Nephron (organoid): ENCODE data around the gene GHDC.
"Not testable (repeated sequence)": the region's sequence is repeated elsewhere in the genome, so short reads cannot be mapped to it uniquely, and the experiment has no call there.

Experiments used
- H3K27ac Mint-ChIP-seq, 3 experiments: 2 replicates each; pipeline ENCODE4 v1.8.0; 2020; ENCODE audit warnings: mixed read lengths in 3 of 3, mild to moderate bottlenecking in 2 of 3, moderate library complexity in 1 of 3
- H3K27me3 Mint-ChIP-seq: 2 replicates; pipeline ENCODE4 v1.8.0; 2021; ENCODE audit warnings: low read depth, mild to moderate bottlenecking, moderate library complexity, mixed read lengths
- H3K36me3 Mint-ChIP-seq: 2 replicates; pipeline ENCODE4 v1.8.0; 2020; ENCODE audit warnings: low read depth, mixed read lengths
- H3K4me1 Mint-ChIP-seq: 2 replicates; pipeline ENCODE4 v1.8.0; 2020; ENCODE audit warnings: mixed read lengths
- H3K4me3 Mint-ChIP-seq, 3 experiments: 2 replicates each; pipeline ENCODE4 v1.8.0; 2020; ENCODE audit warnings: mild to moderate bottlenecking in 3 of 3, mixed read lengths in 3 of 3, moderate library complexity in 2 of 3
- H3K9me3 Mint-ChIP-seq: 2 replicates; pipeline ENCODE4 v1.8.0; 2020; ENCODE audit warnings: mixed read lengths
- TF ChIP-seq, protein P1 (sequence below), 3 experiments: fragments of 200-600 bp; sonication (generic); IDR thresholded peaks; one replicate each; pipeline ENCODE4 v1.5.0; 2021; ENCODE audit warnings: antibody characterized with exemption in 3 of 3; ENCODE audit not compliant: unreplicated experiment in 3 of 3

The GHDC gene, protein sequence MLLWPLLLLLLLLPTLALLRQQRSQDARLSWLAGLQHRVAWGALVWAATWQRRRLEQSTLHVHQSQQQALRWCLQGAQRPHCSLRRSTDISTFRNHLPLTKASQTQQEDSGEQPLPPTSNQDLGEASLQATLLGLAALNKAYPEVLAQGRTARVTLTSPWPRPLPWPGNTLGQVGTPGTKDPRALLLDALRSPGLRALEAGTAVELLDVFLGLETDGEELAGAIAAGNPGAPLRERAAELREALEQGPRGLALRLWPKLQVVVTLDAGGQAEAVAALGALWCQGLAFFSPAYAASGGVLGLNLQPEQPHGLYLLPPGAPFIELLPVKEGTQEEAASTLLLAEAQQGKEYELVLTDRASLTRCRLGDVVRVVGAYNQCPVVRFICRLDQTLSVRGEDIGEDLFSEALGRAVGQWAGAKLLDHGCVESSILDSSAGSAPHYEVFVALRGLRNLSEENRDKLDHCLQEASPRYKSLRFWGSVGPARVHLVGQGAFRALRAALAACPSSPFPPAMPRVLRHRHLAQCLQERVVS

DNA sequence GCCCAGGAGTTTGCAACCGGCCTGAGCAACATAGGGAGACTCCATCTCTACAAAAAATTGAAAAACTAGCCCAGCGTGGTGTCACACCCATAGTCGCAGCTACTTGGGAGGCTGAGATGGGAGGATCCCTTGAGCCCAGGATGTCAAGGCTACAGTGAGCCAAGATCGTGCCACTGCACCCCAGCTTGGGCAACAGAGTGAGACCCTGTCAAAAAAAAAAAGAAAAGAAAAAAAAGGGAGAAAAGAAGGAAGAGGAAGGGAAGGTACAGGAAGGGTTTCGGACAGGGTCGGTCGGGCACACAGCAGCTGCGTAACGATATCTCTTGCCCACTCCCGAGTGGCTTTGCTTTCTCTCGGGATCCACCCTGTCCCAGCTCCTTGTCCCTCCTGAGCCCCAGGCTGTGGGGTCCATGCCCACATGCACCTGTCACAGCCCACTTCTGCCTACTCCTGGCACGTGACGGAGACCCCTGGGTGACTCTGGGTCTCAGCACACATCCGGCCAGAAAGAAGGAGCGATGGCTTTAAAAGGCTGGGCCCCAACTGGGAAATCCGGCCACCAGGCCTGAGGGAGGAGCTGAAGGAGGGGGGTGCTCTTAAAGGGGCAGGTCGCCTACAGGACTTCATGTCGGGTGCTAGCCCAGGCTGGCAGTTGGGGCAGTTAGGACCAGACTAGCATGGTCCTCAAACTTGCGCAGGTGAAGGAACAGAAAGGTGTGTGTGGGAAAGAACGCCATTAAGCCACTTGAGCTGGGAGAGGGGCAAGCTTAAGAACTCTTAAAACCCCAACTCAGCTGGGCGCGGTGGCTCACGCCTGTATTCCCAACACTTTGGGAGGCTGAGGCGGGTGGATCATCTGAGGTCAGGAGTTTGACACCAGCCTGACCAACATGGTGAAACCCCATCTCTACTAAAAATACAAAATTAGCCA, at the start of gene GHDC:
TSS of gene GHDC (minus strand) at position 526 of the 931 bp plus-strand sequence. CDS start 913 bp downstream, outside the sequence.
- Mint-ChIP-seq H3K9me3 (no peaks in the 10 kb centered on the region), H3K4me3 (peak within 1 kb of the TSS; percentile 85 to 94 (median 93)), H3K27me3 (no peaks in the 10 kb centered on the region), H3K4me1 (peaks cover 10% of the 10 kb centered on the region), H3K36me3 (no peaks in the 10 kb centered on the region), H3K27ac (peak within 1 kb of the TSS; percentile 57 to 82 (median 77))
- TF ChIP-seq, protein P1, sequence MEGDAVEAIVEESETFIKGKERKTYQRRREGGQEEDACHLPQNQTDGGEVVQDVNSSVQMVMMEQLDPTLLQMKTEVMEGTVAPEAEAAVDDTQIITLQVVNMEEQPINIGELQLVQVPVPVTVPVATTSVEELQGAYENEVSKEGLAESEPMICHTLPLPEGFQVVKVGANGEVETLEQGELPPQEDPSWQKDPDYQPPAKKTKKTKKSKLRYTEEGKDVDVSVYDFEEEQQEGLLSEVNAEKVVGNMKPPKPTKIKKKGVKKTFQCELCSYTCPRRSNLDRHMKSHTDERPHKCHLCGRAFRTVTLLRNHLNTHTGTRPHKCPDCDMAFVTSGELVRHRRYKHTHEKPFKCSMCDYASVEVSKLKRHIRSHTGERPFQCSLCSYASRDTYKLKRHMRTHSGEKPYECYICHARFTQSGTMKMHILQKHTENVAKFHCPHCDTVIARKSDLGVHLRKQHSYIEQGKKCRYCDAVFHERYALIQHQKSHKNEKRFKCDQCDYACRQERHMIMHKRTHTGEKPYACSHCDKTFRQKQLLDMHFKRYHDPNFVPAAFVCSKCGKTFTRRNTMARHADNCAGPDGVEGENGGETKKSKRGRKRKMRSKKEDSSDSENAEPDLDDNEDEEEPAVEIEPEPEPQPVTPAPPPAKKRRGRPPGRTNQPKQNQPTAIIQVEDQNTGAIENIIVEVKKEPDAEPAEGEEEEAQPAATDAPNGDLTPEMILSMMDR (IDR thresholded peaks at IDR 0.05; ENCODE audit: unreplicated experiment in 3 of 3), result no peak

DNA sequence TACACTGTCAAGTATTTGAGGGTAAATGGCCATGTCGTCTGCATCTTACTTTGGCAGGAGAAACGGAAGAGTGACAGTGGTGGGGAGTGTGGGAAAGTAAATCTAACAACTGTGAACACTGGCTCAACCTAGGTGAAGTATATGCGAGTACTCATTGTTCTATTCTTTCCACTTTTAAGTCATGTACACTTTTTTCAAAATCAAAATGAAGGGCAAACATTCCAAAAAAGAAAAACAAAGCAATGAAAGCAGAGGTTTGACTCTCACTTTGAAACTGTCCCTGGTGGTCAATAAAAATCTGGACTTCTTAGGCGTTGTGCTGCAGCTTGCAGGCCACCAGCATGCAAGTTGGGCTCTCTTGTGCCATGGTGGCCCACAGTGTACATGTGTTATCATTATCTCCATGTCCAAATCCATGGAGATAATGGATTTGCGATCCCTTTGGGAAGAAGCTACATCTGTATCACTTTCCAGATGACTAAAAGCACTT, 49.2 kb upstream of the GHDC start:
- no peak overlapping the region for H3K27ac Mint-ChIP-seq
- H3K27me3 Mint-ChIP-seq, result no peaks in the 10 kb centered on the region
- no peak overlapping the region for H3K4me3 Mint-ChIP-seq
- no peaks in the 10 kb centered on the region for H3K36me3 Mint-ChIP-seq
- H3K9me3 Mint-ChIP-seq, result no peaks in the 10 kb centered on the region
- TF ChIP-seq, protein P1 (IDR thresholded peaks at IDR 0.05; ENCODE audit: unreplicated experiment in 3 of 3), result no peak
- peaks cover 9% of the 10 kb centered on the region for H3K4me1 Mint-ChIP-seq

DNA sequence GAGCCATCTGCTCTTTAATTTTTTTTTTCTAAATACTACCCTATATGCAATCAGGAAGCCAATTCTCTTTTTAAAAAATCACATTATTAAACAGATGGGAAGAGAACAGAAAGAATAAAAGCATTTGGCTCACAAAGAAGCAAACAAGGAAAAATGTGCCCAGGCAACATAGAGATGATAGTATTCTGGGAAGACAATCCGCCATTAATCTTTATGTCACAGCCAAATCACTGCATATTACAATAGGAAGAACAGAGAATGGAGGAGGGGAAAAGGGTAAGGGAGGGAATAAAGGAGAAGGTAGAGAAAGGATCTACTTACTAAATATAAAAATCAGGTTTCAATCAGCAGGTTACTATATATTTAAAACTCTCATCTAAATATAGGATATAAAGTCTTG, 47.6 kb upstream of the GHDC start:
- no peak overlapping the region for H3K4me3 Mint-ChIP-seq
- TF ChIP-seq, protein P1 (IDR thresholded peaks at IDR 0.05; ENCODE audit: unreplicated experiment in 3 of 3), result no peak
- no peaks in the 10 kb centered on the region for H3K9me3 Mint-ChIP-seq
- H3K4me1 Mint-ChIP-seq, result peaks cover 11% of the 10 kb centered on the region
- H3K36me3 Mint-ChIP-seq, result peaks cover 4% of the 10 kb centered on the region
- no peak overlapping the region for H3K27ac Mint-ChIP-seq
- no peaks in the 10 kb centered on the region for H3K27me3 Mint-ChIP-seq

DNA sequence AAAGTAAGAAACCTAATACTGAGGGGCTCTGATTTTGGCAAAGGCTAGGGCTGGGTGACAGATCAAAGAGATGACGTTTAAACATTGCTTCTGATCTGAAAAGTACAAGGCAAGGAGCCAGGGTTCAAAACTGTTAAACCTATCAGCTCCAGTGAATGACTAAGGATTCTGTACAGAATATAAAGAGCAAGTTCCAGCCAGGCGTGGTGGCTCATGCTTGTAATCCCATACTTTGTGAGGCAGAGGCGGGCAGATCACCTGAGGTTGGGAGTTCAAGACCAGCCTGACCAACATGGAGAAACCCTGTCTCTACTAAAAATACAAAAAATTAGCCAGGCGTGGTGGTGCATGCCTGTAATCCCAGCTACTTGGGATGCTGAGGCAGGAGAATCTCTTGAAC, 46.6 kb upstream of the GHDC start:
- H3K4me3 Mint-ChIP-seq, H3K27ac Mint-ChIP-seq, H3K36me3 Mint-ChIP-seq, H3K9me3 Mint-ChIP-seq, H3K27me3 Mint-ChIP-seq: not testable (repeated sequence)
- peaks cover 11% of the 10 kb centered on the region for H3K4me1 Mint-ChIP-seq

DNA sequence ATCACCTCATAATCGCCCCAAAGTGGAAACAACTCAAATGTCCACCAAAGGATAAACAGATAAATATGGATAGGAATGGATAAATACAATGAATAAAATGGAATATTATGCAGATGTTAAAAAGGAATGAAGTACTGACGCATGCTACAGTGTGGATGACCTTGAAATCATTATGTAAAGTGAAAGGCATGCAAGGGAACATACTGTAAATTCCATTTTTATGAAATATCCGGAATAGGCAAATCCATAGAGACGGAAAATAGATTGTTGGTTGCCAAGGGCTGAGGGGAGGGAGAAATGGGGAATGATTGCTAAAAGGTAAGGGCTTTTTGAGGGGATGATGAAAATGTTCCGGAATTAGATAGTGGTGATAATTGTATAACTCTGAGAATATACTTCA, 45.9 kb upstream of the GHDC start:
- H3K27me3 Mint-ChIP-seq, result no peaks in the 10 kb centered on the region
- TF ChIP-seq, protein P1 (IDR thresholded peaks at IDR 0.05; ENCODE audit: unreplicated experiment in 3 of 3), result no peak
- no peak overlapping the region for H3K4me3 Mint-ChIP-seq
- no peak overlapping the region for H3K27ac Mint-ChIP-seq
- H3K9me3 Mint-ChIP-seq, result no peaks in the 10 kb centered on the region
- peaks cover 11% of the 10 kb centered on the region for H3K4me1 Mint-ChIP-seq
- H3K36me3 Mint-ChIP-seq, result peaks cover 4% of the 10 kb centered on the region

DNA sequence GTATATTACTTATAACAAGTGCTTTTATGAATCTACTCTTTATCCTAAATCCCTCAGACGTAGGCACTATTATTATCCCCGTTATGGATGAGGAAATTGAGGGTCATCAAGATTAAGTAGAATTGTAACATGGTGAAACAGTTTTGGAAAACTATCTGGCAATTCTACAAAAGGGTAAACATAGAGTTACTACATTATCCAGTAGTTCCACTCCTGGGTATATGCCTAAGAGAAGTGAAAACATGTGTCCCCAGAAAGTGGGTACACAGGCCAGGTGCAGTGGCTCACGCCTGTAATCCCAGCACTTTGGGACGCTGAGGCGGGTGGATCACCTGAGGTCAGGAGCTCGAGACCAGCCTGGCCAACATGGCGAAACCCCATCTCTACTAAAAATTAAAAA, 45.3 kb upstream of the GHDC start:
- not testable (repeated sequence) for H3K27me3 Mint-ChIP-seq, H3K27ac Mint-ChIP-seq, H3K36me3 Mint-ChIP-seq, H3K4me3 Mint-ChIP-seq, H3K9me3 Mint-ChIP-seq
- peaks cover 11% of the 10 kb centered on the region for H3K4me1 Mint-ChIP-seq
